A673 (cell line): ENCODE measurements around the gene PHACTR3.

ENCODE experiments used
- EZH2 ChIP-seq: fragments of 200-600 bp; sonication (generic); IDR thresholded peaks from 2 replicates; pipeline ENCODE4 v1.6.1; 2017; ENCODE audit warnings: borderline replicate concordance, low read depth, mild to moderate bottlenecking, mixed read lengths, antibody characterized with exemption, low read length; ENCODE audit not compliant: poor library complexity, severe bottlenecking
- TF ChIP-seq, protein P1 (sequence below): fragments of 300-800, 200-600 bp; sonication (generic); conservative IDR thresholded peaks from 2 replicates; pipeline ENCODE4 v1.5.1; 2017; ENCODE audit warnings: low read depth, mild to moderate bottlenecking, antibody characterized with exemption, low read length, moderate library complexity, mixed read lengths

DNA sequence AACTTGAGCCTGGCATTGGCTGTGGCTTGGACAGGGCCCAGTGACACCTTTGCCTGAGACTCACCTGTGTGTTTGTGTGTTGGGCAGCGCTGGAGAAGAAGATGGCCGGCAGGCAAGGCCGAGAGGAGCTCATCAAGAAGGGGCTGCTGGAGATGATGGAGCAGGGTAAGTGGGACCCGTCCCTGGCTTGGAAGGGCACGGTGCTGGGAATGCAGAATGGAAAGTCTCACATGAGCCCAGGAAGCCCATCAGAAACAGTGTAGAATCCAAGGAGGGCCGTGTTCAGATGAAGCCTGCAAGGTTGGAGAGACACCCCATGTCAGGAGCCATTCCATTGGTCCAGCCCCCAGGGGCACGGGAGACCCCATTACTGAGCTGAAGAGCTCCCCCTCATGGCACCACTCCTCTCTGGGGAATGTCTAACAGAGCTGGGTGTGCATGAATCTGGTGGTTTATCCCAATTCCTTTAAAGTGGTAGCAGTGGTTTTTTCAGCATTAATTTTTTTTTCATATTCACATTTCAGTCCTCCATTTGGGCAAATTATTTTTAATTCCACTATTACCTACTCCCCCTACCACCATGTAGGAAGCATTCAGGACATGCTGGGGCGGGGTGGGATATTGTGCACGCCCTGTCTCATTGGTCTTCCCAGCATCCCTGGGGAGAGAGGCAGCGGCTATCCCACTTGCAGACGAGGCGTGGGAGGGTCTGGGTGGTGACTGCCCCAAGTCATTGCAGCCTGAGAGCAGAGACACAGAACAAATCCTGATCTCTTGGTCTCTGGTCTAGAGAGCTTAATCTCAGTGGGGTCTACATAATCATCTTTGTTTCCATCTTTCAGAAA is 143.6 kb downstream of the PHACTR3 start:
- TF ChIP-seq, protein P1, sequence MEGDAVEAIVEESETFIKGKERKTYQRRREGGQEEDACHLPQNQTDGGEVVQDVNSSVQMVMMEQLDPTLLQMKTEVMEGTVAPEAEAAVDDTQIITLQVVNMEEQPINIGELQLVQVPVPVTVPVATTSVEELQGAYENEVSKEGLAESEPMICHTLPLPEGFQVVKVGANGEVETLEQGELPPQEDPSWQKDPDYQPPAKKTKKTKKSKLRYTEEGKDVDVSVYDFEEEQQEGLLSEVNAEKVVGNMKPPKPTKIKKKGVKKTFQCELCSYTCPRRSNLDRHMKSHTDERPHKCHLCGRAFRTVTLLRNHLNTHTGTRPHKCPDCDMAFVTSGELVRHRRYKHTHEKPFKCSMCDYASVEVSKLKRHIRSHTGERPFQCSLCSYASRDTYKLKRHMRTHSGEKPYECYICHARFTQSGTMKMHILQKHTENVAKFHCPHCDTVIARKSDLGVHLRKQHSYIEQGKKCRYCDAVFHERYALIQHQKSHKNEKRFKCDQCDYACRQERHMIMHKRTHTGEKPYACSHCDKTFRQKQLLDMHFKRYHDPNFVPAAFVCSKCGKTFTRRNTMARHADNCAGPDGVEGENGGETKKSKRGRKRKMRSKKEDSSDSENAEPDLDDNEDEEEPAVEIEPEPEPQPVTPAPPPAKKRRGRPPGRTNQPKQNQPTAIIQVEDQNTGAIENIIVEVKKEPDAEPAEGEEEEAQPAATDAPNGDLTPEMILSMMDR, result 0 out of 2 replicates have a peak, but pooled peaks have one; percentile 28
- TF ChIP-seq EZH2, result no peak
